ENCODE measurements around the gene AOC1.

- TF ChIP-seq CTCF (IDR thresholded peaks at IDR 0.05) (no peak), POLR2A (IDR thresholded peaks at IDR 0.05) (no peak)
Observed at GRCh38 chr7:150838965-150839650, 13.2 kb upstream of the AOC1 start.

Measured in right lobe of liver (tissue), 4 donors.